Measurements from ENCODE around the gene TNIK.

Gene TNIK

GRCh38 chr3:171061749-171062148 is 398.5 kb downstream of the TNIK start:
- TF ChIP-seq CTCF (IDR thresholded peaks at IDR 0.05; ENCODE audit: low read depth, low read length): no peak
- no peak overlapping the region for H3K4me3 ChIP-seq (ENCODE audit: low read depth, low read length)

- TF ChIP-seq CTCF (IDR thresholded peaks at IDR 0.05; ENCODE audit: low read depth, low read length): no peak
- no peak overlapping the region for H3K4me3 ChIP-seq (ENCODE audit: low read depth, low read length)
Observed at GRCh38 chr3:171059978-171060377, 400.2 kb downstream of the TNIK start.

GRCh38 chr3:171058873-171059603 is 401.2 kb downstream of the TNIK start:
- no peak overlapping the region for H3K4me3 ChIP-seq (ENCODE audit: low read depth, low read length)
- TF ChIP-seq CTCF (IDR thresholded peaks at IDR 0.05; ENCODE audit: low read depth, low read length): no peak

- H3K4me3 ChIP-seq (ENCODE audit: low read depth, low read length): no peak overlapping the region
- TF ChIP-seq CTCF (IDR thresholded peaks at IDR 0.05; ENCODE audit: low read depth, low read length): no peak
Observed at GRCh38 chr3:171058058-171058457, 402.1 kb downstream of the TNIK start.

GRCh38 chr3:171057072-171057471 is 403.1 kb downstream of the TNIK start:
- no peak for TF ChIP-seq CTCF (IDR thresholded peaks at IDR 0.05; ENCODE audit: low read depth, low read length)
- H3K4me3 ChIP-seq (ENCODE audit: low read depth, low read length): no peak overlapping the region

GRCh38 chr3:171056528-171056927 is 403.7 kb downstream of the TNIK start:
- TF ChIP-seq CTCF (IDR thresholded peaks at IDR 0.05; ENCODE audit: low read depth, low read length): no peak
- no peak overlapping the region for H3K4me3 ChIP-seq (ENCODE audit: low read depth, low read length)

- TF ChIP-seq CTCF (IDR thresholded peaks at IDR 0.05; ENCODE audit: low read depth, low read length): no peak
- no peak overlapping the region for H3K4me3 ChIP-seq (ENCODE audit: low read depth, low read length)
Observed at GRCh38 chr3:171055336-171056178, 404.6 kb downstream of the TNIK start.

Data from WI38 (cell line).